ENCODE results near the gene BAK1.
"Not testable (repeated sequence)": the region's sequence is repeated elsewhere in the genome, so short reads cannot be mapped to it uniquely, and the experiment has no call there.

BAK1 gene

DNA sequence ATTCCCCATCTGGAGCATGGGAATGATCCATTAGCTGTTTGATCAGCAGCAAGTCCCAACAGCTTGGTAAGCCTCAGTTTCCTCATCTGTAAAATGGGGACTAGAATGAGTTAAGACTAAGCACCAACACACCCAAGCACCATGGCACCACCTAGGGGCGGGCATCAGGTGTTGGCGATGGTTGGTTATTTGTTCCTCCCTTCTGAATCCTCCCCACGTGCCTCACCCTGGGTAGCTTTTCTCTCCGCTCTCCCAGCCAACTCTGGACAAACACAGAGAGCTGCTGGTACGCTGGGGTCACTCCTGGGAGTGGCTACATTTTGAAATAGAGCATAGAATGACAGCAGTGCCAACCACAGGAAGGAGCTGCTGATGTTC lies 27.7 kb upstream of the BAK1 start:
- DNase-seq = peak; percentile 42

- DNase-seq = no peak
These were observed 27.2 kb upstream of the BAK1 start for GRCh38 chr6:33607126-33607783.

- no peak for DNase-seq
These were observed 26.6 kb upstream of the BAK1 start for GRCh38 chr6:33606642-33607041.

- DNase-seq = no peak
These were observed 25.1 kb upstream of the BAK1 start for GRCh38 chr6:33604941-33605854.

- DNase-seq = no peak
These were observed 22.1 kb upstream of the BAK1 start for GRCh38 chr6:33602180-33602579.

- no peak for DNase-seq
These were observed 20.7 kb upstream of the BAK1 start for GRCh38 chr6:33600761-33601160.

- no peak for DNase-seq
These were observed 19.4 kb upstream of the BAK1 start for GRCh38 chr6:33599413-33599938.

- no peak for DNase-seq
These were observed 17.7 kb upstream of the BAK1 start for GRCh38 chr6:33597551-33598322.

DNA sequence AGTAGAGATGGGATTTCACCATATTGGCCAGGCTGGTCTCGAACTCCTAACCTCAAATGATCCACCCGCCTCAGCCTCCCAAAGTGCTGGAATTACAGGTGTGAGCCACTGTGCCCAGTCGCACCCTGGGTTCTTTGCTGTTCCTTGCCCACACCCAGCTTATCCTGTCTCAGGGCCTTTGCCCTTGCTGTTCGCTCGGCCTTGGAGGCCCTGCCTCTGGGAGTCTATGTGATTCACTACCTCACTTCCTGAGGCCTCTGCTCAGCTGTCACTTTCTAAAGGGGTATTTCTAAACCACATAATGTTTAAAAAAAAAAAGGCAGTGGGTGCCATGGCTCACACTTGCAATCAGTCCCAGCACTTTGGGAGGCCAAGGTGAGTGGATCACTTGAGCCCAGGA lies 16.8 kb upstream of the BAK1 start:
- not testable (repeated sequence) for DNase-seq

DNA sequence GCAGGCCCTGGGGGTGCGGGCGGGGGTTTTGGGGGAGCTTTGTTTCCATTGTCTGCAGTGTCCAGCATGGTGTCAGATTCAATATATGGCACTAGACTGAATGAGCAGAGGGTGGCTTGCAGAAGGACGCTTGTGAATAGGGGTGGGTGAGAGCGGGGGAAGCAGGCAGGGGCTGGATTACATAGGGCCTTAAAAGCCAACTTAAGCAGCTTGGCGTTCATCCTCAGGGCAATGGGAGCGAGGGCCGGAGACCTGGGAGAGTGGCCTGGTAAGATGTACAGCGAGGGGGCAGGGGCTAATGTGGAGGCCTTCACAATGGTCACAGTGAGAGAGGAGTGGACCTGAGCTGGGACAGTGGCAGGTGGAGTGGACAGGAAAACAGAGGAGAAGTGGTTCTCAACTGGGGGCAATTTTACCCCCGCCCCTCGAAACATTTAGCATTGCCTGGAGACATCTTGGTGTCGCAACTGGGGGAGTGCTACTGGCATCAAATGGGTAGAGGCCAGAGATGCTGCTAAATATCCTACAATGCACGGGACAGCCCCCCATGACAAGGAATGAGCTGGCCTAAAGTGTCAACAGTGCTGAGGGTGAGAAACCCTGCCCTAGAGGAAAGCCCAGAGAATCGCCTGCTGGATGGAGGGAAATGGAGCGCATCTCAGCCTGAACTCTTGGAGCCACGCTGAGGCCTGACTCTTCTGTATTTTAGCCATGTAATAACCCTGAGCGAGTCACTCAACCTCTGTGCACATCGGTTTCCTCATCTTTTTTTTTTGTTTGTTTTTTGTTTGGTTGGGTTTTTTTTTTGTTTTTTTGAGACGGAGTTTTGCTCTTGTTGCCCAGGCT lies 15.1 kb upstream of the BAK1 start:
- no peak for DNase-seq

- DNase-seq = no peak
These were observed 13.3 kb upstream of the BAK1 start for GRCh38 chr6:33593414-33593727.

GRCh38 chr6:33592595-33593413 lies 12.7 kb upstream of the BAK1 start:
- DNase-seq = peak; percentile 43

GRCh38 chr6:33592280-33592594 lies 12.2 kb upstream of the BAK1 start:
- no peak for DNase-seq

GRCh38 chr6:33591424-33592032 lies 11.5 kb upstream of the BAK1 start:
- DNase-seq = no peak

- DNase-seq = no peak
These were observed 10.6 kb upstream of the BAK1 start for GRCh38 chr6:33590531-33591198.

DNA sequence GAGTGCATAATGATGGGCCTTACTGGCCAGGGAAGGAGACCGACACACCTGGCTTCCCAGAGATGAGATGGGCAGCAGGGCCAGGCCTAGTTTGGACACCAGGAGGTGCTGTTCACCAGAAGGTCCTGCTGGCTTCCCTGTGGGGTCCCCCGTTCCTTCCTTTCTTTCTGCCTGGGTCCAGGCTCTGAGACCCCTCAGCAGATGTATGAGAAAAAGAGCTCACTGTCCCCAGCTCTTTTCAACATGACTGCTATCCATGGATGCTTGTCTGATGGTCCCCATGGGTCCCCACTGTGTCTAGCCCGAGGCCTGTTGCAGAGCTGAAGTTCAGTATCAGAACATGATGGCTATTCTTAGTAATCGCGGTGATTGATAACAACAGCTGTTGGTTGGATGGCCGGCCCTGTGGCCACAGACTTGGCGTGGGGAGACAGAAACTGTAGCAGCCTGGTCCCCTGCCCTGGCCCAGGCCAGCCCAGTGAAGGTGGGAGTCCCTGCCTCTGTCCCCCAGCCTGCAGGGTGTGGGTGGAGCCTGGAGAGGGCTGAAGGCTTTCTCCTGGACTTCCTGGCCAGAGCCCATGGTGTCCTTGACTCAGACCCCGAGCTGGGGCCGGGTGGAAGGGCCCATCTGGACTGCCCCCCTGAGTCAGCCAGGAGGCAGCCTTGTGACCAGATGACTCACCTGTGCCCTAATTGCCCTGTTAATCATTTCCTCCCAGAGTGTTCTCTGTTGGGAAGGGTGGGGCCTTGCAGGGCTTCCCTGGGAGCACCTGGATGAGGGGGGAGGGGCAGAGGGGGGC lies 9.9 kb upstream of the BAK1 start:
- DNase-seq = peak; percentile 43

DNA sequence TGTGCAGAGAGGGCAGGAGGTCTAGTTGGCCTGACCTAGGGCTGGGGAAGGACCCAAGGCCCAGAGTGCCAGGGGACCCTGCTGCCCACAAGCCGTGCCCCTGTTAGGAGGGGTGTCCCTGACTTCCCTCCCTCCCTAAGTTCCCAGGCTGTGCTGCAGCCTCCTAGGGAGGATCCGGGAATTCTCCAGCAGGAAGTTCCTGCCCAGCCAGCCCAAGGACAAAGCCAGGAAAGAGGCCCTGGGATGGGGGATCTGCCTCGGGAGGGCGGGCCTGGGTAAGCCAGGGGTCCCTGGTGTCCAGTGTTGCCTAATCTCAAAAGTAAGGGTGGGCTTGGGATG lies 9.3 kb upstream of the BAK1 start:
- DNase-seq = no peak

GRCh38 chr6:33588894-33589293 lies 8.8 kb upstream of the BAK1 start:
- no peak for DNase-seq

GRCh38 chr6:33587529-33587928 lies 7.5 kb upstream of the BAK1 start:
- no peak for DNase-seq

GRCh38 chr6:33586108-33586640 lies 6.1 kb upstream of the BAK1 start:
- DNase-seq = no peak

All from stimulated activated CD4-positive, alpha-beta T cell treated with anti-CD3 and anti-CD28 coated beads, Interleukin-4, amount 100 ng/mL, for 1 hour (primary cell).